SU-DHL-6 (cell line): ENCODE data around the gene ACACA.

Experiments used
- H2AFZ ChIP-seq: fragments of 200-600 bp; sonication (generic); 2 replicates; pipeline ENCODE4 v1.6.1; 2014; ENCODE audit warnings: low read depth, mild to moderate bottlenecking, moderate library complexity, mixed read lengths, antibody characterized with exemption, low read length; ENCODE audit not compliant: severe bottlenecking
- H3F3A ChIP-seq: fragments of 200-600 bp; shearing (Covaris generic); 2 replicates; pipeline ENCODE4 v1.6.0; 2016; ENCODE audit warnings: antibody characterized with exemption, mild to moderate bottlenecking; ENCODE audit not compliant: insufficient read depth
- H3K27ac ChIP-seq: fragments of 200-600 bp; sonication (generic); 2 replicates; pipeline ENCODE4 v1.5.1; 2016; ENCODE audit warnings: low read depth, mild to moderate bottlenecking, low read length, moderate library complexity, mixed read lengths
- H3K27me3 ChIP-seq: fragments of 200-600 bp; sonication (generic), shearing (Covaris generic); 2 replicates; pipeline ENCODE4 v1.6.0; 2014; ENCODE audit warnings: mild to moderate bottlenecking, low read length
- H3K36me3 ChIP-seq: fragments of 200-600 bp; sonication (generic); 2 replicates; pipeline ENCODE4 v1.6.1; 2014; ENCODE audit warnings: mild to moderate bottlenecking, low read length, mixed read lengths
- H3K4me2 ChIP-seq: fragments of 300-600, 200-600 bp; shearing (Covaris generic), sonication (generic); 2 replicates; pipeline ENCODE4 v1.6.0; 2014; ENCODE audit warnings: low read length, low read depth, mild to moderate bottlenecking; ENCODE audit not compliant: poor library complexity, severe bottlenecking
- H3K4me3 ChIP-seq: fragments of 200-600 bp; sonication (generic); 2 replicates; pipeline ENCODE4 v1.5.1; 2014; ENCODE audit warnings: antibody characterized with exemption, low read length, mild to moderate bottlenecking, mixed read lengths; ENCODE audit not compliant: insufficient read depth, poor library complexity, severe bottlenecking
- H3K79me2 ChIP-seq: fragments of 200-600 bp; sonication (generic); 2 replicates; pipeline ENCODE4 v1.6.1; 2014; ENCODE audit warnings: mild to moderate bottlenecking, low read length, moderate library complexity; ENCODE audit not compliant: insufficient read depth
- H3K9ac ChIP-seq: fragments of 200-600 bp; sonication (generic); 2 replicates; pipeline ENCODE4 v1.7.0; 2014; ENCODE audit warnings: mild to moderate bottlenecking, low read length
- H3K9me2 ChIP-seq: fragments of 200-600 bp; sonication (generic); replicated peaks from 2 replicates; pipeline ENCODE4 v1.6.1; 2014; ENCODE audit warnings: low read length; ENCODE audit not compliant: insufficient read depth
- H3K9me3 ChIP-seq: fragments of 200-600 bp; sonication (generic); 2 replicates; pipeline ENCODE4 v1.6.1; 2014; ENCODE audit warnings: low read length, mixed read lengths; ENCODE audit not compliant: insufficient read depth
- H4K20me1 ChIP-seq: fragments of 200-600 bp; sonication (generic); 2 replicates; pipeline ENCODE4 v1.6.1; 2014; ENCODE audit warnings: low read depth, mild to moderate bottlenecking, antibody characterized with exemption, low read length, moderate library complexity, mixed read lengths
- CTCF ChIP-seq: fragments of 200-600 bp; sonication (generic); IDR thresholded peaks from one replicate; pipeline ENCODE4 v1.5.1; 2017; ENCODE audit warnings: antibody characterized with exemption, mild to moderate bottlenecking, low read length, moderate library complexity; ENCODE audit not compliant: insufficient read depth, poor library complexity, severe bottlenecking
- EZH2phosphoT487 ChIP-seq: fragments of 200-600 bp; sonication (generic), shearing (Covaris generic); conservative IDR thresholded peaks from 2 replicates; pipeline ENCODE4 v1.6.1; 2018; ENCODE audit warnings: mild to moderate bottlenecking, antibody characterized with exemption, low read length, moderate library complexity, mixed read lengths

The ACACA gene

GRCh38 chr17:37118366-37119137 lies 288.1 kb downstream of the ACACA start:
- Histone ChIP-seq H3K27me3 (no peaks in the 10 kb centered on the region), H3F3A (no peaks in the 10 kb centered on the region), H3K9me3 (no peaks in the 10 kb centered on the region), H3K36me3 (0 out of 2 replicates have a peak, but pooled peaks cover 6% of the 10 kb centered on the region), H3K9me2 (no peaks in the 10 kb centered on the region), H3K4me2 (no peak overlapping the region), H3K79me2 (no peaks in the 10 kb centered on the region), H3K9ac (no peak overlapping the region), H4K20me1 (no peaks in the 10 kb centered on the region), H2AFZ (no peak overlapping the region), H3K4me3 (no peak overlapping the region), H3K27ac (no peak overlapping the region)
- no peak for TF ChIP-seq CTCF
- no peak for TF ChIP-seq EZH2phosphoT487

- H4K20me1 ChIP-seq: no peaks in the 10 kb centered on the region
- H3K36me3 ChIP-seq: 0 out of 2 replicates have a peak, but pooled peaks cover 6% of the 10 kb centered on the region
- no peak overlapping the region for H2AFZ ChIP-seq
- H3F3A ChIP-seq: no peaks in the 10 kb centered on the region
- no peak overlapping the region for H3K27ac ChIP-seq
- H3K9me3 ChIP-seq: no peaks in the 10 kb centered on the region
- H3K9ac ChIP-seq: no peak overlapping the region
- no peak overlapping the region for H3K4me3 ChIP-seq
- no peaks in the 10 kb centered on the region for H3K79me2 ChIP-seq
- H3K4me2 ChIP-seq: no peak overlapping the region
- TF ChIP-seq EZH2phosphoT487 (no peak), CTCF (no peak)
- no peaks in the 10 kb centered on the region for H3K27me3 ChIP-seq
- H3K9me2 ChIP-seq: no peaks in the 10 kb centered on the region
Observed at GRCh38 chr17:37117373-37118142, 289.1 kb downstream of the ACACA start.

GRCh38 chr17:37116671-37117185 lies 289.9 kb downstream of the ACACA start:
- Histone ChIP-seq H3K9ac (no peak overlapping the region), H3F3A (no peaks in the 10 kb centered on the region), H3K4me2 (no peak overlapping the region), H3K9me3 (no peaks in the 10 kb centered on the region), H3K9me2 (no peaks in the 10 kb centered on the region), H3K27me3 (no peaks in the 10 kb centered on the region), H3K79me2 (no peaks in the 10 kb centered on the region), H2AFZ (no peak overlapping the region), H3K27ac (no peak overlapping the region), H3K36me3 (0 out of 2 replicates have a peak, but pooled peaks cover 6% of the 10 kb centered on the region), H3K4me3 (no peak overlapping the region), H4K20me1 (no peaks in the 10 kb centered on the region)
- TF ChIP-seq EZH2phosphoT487 (no peak), CTCF (no peak)
